ENCODE results near the gene POGK.
"Not testable (repeated sequence)": the region's sequence is repeated elsewhere in the genome, so short reads cannot be mapped to it uniquely, and the experiment has no call there.

POGK gene

GRCh38 chr1:166875302-166875733 is 36.0 kb downstream of the POGK start:
- H3K36me3 Mint-ChIP-seq: no peaks in the 10 kb centered on the region
- H3K27me3 Mint-ChIP-seq: no peaks in the 10 kb centered on the region
- H3K4me1 Mint-ChIP-seq: peaks cover 36% of the 10 kb centered on the region
- peak overlapping the region; percentile 84 for H3K27ac Mint-ChIP-seq
- no peak for ATAC-seq
- no peaks in the 10 kb centered on the region for H3K9me3 Mint-ChIP-seq
- H3K4me3 Mint-ChIP-seq: peak overlapping the region; percentile 84

GRCh38 chr1:166875734-166876539 is 36.7 kb downstream of the POGK start, which contains the start of gene TADA1:
TSS of gene TADA1 (minus strand) at chr1:166876264. CDS start at chr1:166876233, 31 bp downstream.
- H3K4me3 Mint-ChIP-seq: peak within 1 kb of the TSS; percentile 84
- ATAC-seq: peak; percentile 98
- peaks cover 36% of the 10 kb centered on the region for H3K4me1 Mint-ChIP-seq
- H3K27ac Mint-ChIP-seq: peak within 1 kb of the TSS; percentile 84
- no peaks in the 10 kb centered on the region for H3K36me3 Mint-ChIP-seq
- H3K27me3 Mint-ChIP-seq: no peaks in the 10 kb centered on the region
- H3K9me3 Mint-ChIP-seq: no peaks in the 10 kb centered on the region

GRCh38 chr1:166876540-166876838 is 37.2 kb downstream of the POGK start:
- no peak for ATAC-seq
- H3K27me3 Mint-ChIP-seq: no peaks in the 10 kb centered on the region
- H3K4me1 Mint-ChIP-seq: peaks cover 36% of the 10 kb centered on the region
- H3K4me3 Mint-ChIP-seq: peak overlapping the region; percentile 84
- H3K9me3 Mint-ChIP-seq: no peaks in the 10 kb centered on the region
- no peaks in the 10 kb centered on the region for H3K36me3 Mint-ChIP-seq
- H3K27ac Mint-ChIP-seq: peak overlapping the region; percentile 84

- not testable (repeated sequence) for H3K9me3 Mint-ChIP-seq, H3K4me3 Mint-ChIP-seq, ATAC-seq, H3K27me3 Mint-ChIP-seq, H3K27ac Mint-ChIP-seq, H3K36me3 Mint-ChIP-seq
- H3K4me1 Mint-ChIP-seq: peaks cover 21% of the 10 kb centered on the region
Measured at GRCh38 chr1:166878173-166878917, 39.1 kb downstream of the POGK start.

GRCh38 chr1:166882893-166883292 is 43.6 kb downstream of the POGK start:
- ATAC-seq: no peak
- H3K27ac Mint-ChIP-seq: no peak overlapping the region
- H3K27me3 Mint-ChIP-seq: peaks cover 29% of the 10 kb centered on the region
- no peaks in the 10 kb centered on the region for H3K9me3 Mint-ChIP-seq
- no peaks in the 10 kb centered on the region for H3K36me3 Mint-ChIP-seq
- peaks cover 15% of the 10 kb centered on the region for H3K4me1 Mint-ChIP-seq
- H3K4me3 Mint-ChIP-seq: no peak overlapping the region

- Mint-ChIP-seq H3K4me1 (peaks cover 15% of the 10 kb centered on the region), H3K27me3 (peaks cover 29% of the 10 kb centered on the region), H3K4me3 (no peak overlapping the region), H3K36me3 (no peaks in the 10 kb centered on the region), H3K9me3 (no peaks in the 10 kb centered on the region), H3K27ac (no peak overlapping the region)
- peak; percentile 74 for ATAC-seq
Measured at GRCh38 chr1:166884040-166884642, 44.9 kb downstream of the POGK start.

GRCh38 chr1:166884971-166885370 is 45.7 kb downstream of the POGK start:
- Mint-ChIP-seq H3K9me3 (no peaks in the 10 kb centered on the region), H3K4me3 (no peak overlapping the region), H3K27me3 (peaks cover 29% of the 10 kb centered on the region), H3K27ac (no peak overlapping the region), H3K4me1 (peaks cover 15% of the 10 kb centered on the region), H3K36me3 (no peaks in the 10 kb centered on the region)
- ATAC-seq: no peak

- H3K4me3 Mint-ChIP-seq: no peak overlapping the region
- no peaks in the 10 kb centered on the region for H3K36me3 Mint-ChIP-seq
- no peak for ATAC-seq
Measured at GRCh38 chr1:166888373-166889111, 49.3 kb downstream of the POGK start.

GRCh38 chr1:166889776-166890175 is 50.5 kb downstream of the POGK start:
- Mint-ChIP-seq H3K27me3 (peaks cover 20% of the 10 kb centered on the region), H3K36me3 (no peaks in the 10 kb centered on the region), H3K27ac (no peak overlapping the region), H3K4me3 (no peak overlapping the region), H3K9me3 (no peaks in the 10 kb centered on the region), H3K4me1 (peaks cover 5% of the 10 kb centered on the region)
- ATAC-seq: no peak

More at GRCh38 chr1:166888373-166889111, 49.3 kb downstream of the POGK start:
- H3K4me1 Mint-ChIP-seq: peaks cover 15% of the 10 kb centered on the region
- H3K27ac Mint-ChIP-seq: no peak overlapping the region
- H3K27me3 Mint-ChIP-seq: peaks cover 25% of the 10 kb centered on the region
- H3K9me3 Mint-ChIP-seq: no peaks in the 10 kb centered on the region

- ATAC-seq: no peak
- H3K4me3 Mint-ChIP-seq: no peak overlapping the region
- H3K36me3 Mint-ChIP-seq: peaks cover 5% of the 10 kb centered on the region
- H3K27me3 Mint-ChIP-seq: peaks cover 22% of the 10 kb centered on the region
- H3K4me1 Mint-ChIP-seq: no peaks in the 10 kb centered on the region
- no peak overlapping the region for H3K27ac Mint-ChIP-seq
- peaks cover 12% of the 10 kb centered on the region for H3K9me3 Mint-ChIP-seq
Measured at GRCh38 chr1:166895766-166896165, 56.5 kb downstream of the POGK start.

- peaks cover 18% of the 10 kb centered on the region for H3K4me1 Mint-ChIP-seq
- ATAC-seq: no peak
- H3K27me3 Mint-ChIP-seq: peaks cover 15% of the 10 kb centered on the region
- no peak overlapping the region for H3K4me3 Mint-ChIP-seq
- no peak overlapping the region for H3K27ac Mint-ChIP-seq
- peaks cover 12% of the 10 kb centered on the region for H3K9me3 Mint-ChIP-seq
- peaks cover 5% of the 10 kb centered on the region for H3K36me3 Mint-ChIP-seq
Measured at GRCh38 chr1:166899769-166900168, 60.5 kb downstream of the POGK start.

GRCh38 chr1:166900987-166901386 is 61.7 kb downstream of the POGK start:
- Mint-ChIP-seq H3K36me3 (peaks cover 3% of the 10 kb centered on the region), H3K9me3 (peaks cover 12% of the 10 kb centered on the region), H3K27me3 (peaks cover 5% of the 10 kb centered on the region), H3K4me1 (peaks cover 18% of the 10 kb centered on the region), H3K27ac (no peak overlapping the region), H3K4me3 (no peak overlapping the region)
- ATAC-seq: no peak

- H3K27ac Mint-ChIP-seq: no peak overlapping the region
Measured at GRCh38 chr1:166902279-166902678, 63.0 kb downstream of the POGK start.

GRCh38 chr1:166903232-166903631 is 64.0 kb downstream of the POGK start:
- H3K4me1 Mint-ChIP-seq: peaks cover 25% of the 10 kb centered on the region
- no peak for ATAC-seq
- no peaks in the 10 kb centered on the region for H3K36me3 Mint-ChIP-seq
- H3K4me3 Mint-ChIP-seq: no peak overlapping the region
- peaks cover 2% of the 10 kb centered on the region for H3K9me3 Mint-ChIP-seq
- no peaks in the 10 kb centered on the region for H3K27me3 Mint-ChIP-seq
- no peak overlapping the region for H3K27ac Mint-ChIP-seq

More at GRCh38 chr1:166902279-166902678, 63.0 kb downstream of the POGK start:
- no peak for ATAC-seq
- Mint-ChIP-seq H3K4me1 (peaks cover 18% of the 10 kb centered on the region), H3K36me3 (no peaks in the 10 kb centered on the region), H3K27me3 (no peaks in the 10 kb centered on the region), H3K4me3 (no peak overlapping the region), H3K9me3 (peaks cover 6% of the 10 kb centered on the region)

- no peak overlapping the region for H3K27ac Mint-ChIP-seq
- H3K27me3 Mint-ChIP-seq: no peaks in the 10 kb centered on the region
- no peak overlapping the region for H3K4me3 Mint-ChIP-seq
- H3K4me1 Mint-ChIP-seq: peaks cover 26% of the 10 kb centered on the region
- H3K9me3 Mint-ChIP-seq: no peaks in the 10 kb centered on the region
- H3K36me3 Mint-ChIP-seq: no peaks in the 10 kb centered on the region
- no peak for ATAC-seq
Measured at GRCh38 chr1:166905136-166905535, 65.9 kb downstream of the POGK start.

Measured in stimulated activated memory B cell treated with anti-CD40 and anti-IgM and Interleukin-4, amounts not matched to agents 10 μg/mL and 1 μg/mL and 100 μg/mL, for 72 hours (primary cell).